GM18909 (cell line): ENCODE data around the gene CHST2.

Experiments used
- ATAC-seq: cut with Tn5 transposase; IDR thresholded peaks from one replicate; pipeline ENCODE4 v1.9.1; 2021; ENCODE audit warnings: mild to moderate bottlenecking; ENCODE audit not compliant: unreplicated experiment, poor library complexity

The CHST2 gene

GRCh38 chr3:143128227-143128955 lies 8.8 kb downstream of the CHST2 start:
- ATAC-seq = no peak

DNA sequence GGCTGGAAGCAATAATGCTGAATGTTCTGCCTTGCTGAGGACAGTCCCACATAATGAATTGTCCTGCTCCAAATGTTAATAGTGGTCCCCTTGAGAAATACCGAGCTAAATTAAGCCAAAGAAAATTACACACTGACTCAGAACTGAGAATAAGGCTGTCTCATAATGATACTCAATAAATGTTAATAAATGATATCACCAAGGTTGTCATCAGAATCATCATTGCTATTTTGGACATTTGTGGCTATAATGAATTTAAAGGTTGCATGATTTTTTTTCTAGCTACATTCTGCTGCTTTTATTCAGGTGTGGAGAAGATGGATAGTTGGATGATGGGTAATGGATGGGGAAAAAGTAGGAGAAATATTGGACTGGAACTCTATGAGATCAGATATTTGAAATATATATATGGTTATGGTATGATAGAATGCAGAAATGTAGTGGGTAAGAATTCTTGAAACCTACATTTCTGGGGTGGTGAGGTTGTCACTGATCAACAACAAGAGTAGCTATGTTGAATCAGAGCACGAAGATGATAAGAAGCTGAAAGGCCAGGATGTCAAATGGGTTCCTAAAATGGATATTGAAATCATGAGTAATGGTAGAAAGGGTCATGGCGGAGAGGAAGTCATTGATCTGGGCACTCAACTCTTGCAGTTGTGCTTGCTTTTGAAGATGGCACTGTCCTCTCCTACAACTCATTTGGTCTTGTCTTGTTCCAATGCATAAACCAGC lies 12.8 kb downstream of the CHST2 start:
- ATAC-seq = no peak

DNA sequence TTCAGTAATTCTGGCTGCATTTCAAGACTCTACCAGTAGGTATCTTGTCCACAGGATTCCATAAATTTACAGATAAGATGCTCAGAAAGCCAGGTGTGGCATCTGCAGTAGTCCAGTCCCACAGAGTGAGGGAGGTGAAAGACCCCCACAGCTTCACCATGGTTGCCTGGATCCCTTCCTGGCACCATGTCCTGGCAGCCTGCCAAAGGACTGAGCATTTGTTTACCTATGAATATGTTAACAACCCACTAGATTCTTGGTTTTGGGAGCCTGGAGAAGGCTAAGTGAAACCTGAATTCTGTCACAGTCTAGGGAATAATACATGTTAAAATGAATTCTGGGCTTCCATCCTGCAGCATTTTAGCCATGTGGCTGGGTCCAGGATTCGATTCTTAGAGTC lies 14.9 kb downstream of the CHST2 start:
- ATAC-seq = no peak

DNA sequence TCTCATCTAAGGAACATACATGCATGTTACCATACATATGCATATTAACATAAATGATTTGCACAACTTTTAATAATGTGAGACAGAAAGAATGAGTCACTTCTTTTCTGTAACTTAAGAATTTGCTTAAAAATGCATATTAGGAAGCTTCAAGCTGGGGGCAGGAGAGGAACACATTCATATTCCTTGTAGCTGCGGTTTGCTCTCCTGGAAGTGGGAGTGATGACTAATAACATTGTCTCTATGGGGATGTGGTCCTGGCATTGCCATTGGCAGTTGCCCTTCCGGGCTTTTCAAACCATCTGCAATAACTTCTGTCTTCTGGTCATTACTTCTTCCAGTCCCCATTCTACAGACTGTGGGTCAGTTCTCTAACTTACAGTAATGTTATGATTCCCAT lies 15.6 kb downstream of the CHST2 start:
- ATAC-seq = no peak

DNA sequence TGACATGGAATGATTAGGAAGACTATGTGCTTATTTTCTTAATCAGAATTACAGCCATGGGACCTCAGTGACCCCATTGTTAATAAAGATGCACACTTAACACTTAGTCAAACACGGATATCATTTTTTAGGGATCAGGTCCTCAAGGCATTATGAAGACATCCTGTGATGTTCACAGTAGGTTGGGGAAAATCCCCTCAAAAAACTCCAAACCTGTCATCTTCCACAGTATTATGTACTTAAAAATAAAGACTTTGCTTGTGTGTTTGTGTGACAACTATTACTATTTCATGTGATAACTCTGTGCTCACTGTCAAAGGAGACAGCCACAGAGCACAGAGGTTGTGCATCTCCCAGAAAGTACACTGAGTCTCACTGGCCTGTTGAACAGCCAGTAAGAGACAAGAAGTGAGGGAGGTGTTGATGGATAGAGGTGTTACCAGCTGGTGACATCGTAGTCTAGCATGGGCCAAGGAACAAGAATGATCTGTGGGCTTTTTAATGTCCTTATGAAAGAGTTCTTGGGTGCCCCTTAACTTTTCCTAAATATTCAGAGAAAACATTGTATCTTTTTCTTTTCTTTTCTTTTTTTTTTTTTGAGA lies 18.0 kb downstream of the CHST2 start:
- ATAC-seq = no peak

DNA sequence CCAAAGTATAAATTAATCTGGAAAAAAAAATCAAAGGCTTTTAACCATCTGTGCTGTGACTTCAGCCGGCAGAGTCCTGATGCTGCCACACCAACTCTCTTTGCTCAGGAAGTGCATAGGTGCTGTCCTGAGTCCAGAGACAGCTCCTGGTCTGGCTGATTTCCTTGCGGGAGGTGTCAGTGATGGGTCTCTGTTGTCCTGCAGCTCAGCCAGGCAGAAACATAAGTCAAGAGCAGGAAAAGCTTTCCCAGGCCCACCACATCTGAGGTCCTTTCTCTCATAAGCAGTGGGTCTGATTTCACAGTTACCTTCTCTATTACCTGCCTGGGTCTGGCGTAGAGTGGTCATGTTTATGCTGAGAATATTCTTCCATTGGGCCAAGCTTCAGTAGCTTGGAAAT lies 19.4 kb downstream of the CHST2 start:
- ATAC-seq = no peak

- no peak for ATAC-seq
Observed at GRCh38 chr3:143139762-143140161, 20.2 kb downstream of the CHST2 start.

GRCh38 chr3:143140550-143140949 lies 21.0 kb downstream of the CHST2 start:
- ATAC-seq = no peak

DNA sequence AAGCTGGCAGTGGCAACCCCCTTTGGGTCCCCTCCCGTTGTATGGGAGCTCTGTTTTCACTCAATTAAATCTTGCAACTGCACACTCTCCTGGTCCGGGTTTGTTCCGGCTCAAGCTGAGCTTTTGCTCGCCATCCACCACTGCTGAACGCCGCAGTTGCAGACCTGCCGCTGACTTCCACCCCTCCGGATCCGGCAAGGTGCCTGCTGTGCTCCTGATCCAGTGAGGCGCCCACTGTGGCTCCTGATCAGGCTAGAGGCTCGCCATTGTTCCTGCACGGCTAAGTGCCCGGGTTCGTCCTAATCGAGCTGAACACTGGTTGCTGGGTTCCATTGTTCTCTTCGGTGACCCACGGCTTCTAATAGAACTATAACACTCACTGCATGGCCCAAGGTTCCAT lies 22.8 kb downstream of the CHST2 start:
- ATAC-seq = no peak

DNA sequence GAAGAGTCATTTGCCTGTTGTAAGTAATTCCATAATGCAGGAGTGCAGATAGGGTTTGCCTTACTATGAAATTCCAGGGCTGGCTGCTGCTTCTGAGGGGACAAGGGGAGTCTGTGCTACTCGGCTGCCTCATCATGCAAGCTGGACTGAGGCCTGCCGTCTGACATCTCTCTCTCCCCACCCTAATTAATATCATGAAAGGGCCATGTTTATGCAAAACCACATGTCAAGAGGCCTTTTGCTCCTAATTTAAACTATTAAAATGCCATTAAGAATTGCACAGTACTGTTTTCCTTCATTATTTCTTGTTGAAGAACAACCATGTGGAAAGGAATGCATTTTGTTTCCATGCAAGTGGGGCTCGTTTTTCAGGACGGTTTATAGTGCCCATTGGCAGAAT lies 26.3 kb downstream of the CHST2 start:
- no peak for ATAC-seq

DNA sequence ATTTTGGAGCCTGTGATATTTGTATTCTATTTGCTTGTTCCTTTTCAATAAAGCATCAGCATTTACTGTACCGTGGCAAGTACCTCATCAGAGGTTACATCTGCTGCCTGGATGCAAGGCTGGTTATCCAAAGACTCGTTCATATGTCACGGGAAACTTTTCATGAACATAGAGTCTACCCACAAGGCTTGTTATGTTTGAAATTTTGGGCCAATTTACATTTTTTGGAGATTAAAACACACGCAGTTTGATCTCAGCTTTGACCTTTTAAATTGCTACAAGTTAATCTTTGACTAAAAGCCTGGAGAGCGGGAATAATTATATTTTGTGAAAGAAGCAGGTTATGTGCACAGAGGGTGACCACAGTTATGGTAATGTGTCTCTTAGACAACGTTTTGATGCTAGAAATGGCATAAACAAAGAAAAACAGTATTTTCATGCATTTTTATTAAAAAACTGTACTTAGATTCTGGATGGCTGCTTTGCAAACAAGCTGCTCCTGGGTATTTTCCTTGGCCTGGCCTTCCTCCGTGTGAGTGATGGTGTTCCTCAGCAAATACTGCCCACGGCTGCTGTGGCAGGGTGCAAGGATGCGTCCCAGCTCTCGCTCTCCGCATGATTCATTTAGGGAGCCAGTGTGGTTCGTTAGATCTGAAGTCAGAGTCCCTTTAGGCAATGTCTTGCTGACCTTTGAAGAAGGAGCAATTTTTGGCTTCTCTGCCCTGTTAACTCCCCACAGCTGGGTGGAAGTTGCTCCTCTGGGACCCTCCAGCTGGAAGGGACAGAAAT lies 27.1 kb downstream of the CHST2 start:
- no peak for ATAC-seq

GRCh38 chr3:143147707-143148106 lies 28.1 kb downstream of the CHST2 start:
- no peak for ATAC-seq

- no peak for ATAC-seq
Observed at GRCh38 chr3:143150071-143150470, 30.5 kb downstream of the CHST2 start.

- ATAC-seq = no peak
Observed at GRCh38 chr3:143151004-143151731, 31.6 kb downstream of the CHST2 start.

- ATAC-seq = no peak
Observed at GRCh38 chr3:143152043-143152442, 32.5 kb downstream of the CHST2 start.

DNA sequence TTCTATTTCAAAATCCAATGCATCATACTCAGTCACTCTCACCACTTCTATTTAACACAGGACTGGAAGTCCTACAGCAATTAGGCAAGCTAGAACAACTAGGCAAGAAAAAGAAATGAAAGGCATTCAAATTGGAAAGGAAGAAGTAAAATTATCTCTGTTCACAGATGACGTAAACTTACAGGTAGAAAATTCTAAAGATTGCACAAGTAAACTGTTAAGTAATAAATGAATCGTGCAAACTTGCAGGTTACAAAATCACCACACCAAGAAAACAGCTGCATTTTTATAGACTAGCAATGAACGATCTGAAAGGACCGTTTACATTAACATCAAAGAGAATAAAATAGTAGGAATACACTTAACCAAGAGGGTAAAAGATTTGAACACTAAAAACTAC lies 36.2 kb downstream of the CHST2 start:
- no peak for ATAC-seq

GRCh38 chr3:143158014-143158988 lies 38.7 kb downstream of the CHST2 start:
- ATAC-seq = peak; percentile 87

DNA sequence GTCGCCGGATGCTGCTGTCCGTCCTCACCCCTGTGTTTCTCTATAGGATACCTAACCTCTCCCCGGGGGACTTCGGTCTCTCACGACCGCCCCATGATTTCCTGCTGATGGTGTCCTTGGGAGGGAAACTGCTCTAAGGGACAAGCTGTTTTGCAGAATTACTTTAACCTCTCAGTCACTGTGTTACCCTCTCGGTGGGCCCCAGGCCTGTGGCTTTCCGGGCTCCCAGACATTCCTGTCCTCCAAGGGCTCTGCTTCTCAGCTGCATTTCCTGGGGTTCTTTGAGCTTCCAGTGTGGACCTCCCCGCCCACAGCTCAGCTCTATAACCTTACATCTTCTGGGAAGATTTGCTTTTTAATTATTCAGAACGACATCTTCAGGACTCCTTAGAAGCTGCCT lies 40.9 kb downstream of the CHST2 start:
- no peak for ATAC-seq

- no peak for ATAC-seq
Observed at GRCh38 chr3:143163562-143164100, 44.1 kb downstream of the CHST2 start.
